ENCODE measurements around the gene LRP1B.

LRP1B gene

DNA sequence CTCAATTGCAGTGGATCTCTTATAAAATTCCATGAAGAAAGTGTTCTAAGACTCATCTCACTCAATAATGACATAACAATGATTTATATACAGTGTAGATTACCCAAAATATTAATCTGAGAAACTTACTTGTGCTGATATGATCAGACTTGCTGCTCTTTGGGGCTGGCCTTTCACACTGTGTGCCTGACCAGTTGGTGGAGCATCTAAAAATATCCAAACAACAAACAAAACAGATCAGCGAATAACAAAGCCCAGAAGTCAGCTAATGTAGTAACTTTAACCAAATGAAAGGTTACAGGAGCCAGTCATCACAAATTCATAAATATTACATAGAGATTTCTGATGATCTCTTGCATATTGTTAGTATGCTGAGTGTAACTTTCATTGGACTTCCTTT, 1883.9 kb downstream of the LRP1B start:
- no peak overlapping the region for H3K4me3 ChIP-seq (ENCODE audit: low read length)
- TF ChIP-seq, protein P1, sequence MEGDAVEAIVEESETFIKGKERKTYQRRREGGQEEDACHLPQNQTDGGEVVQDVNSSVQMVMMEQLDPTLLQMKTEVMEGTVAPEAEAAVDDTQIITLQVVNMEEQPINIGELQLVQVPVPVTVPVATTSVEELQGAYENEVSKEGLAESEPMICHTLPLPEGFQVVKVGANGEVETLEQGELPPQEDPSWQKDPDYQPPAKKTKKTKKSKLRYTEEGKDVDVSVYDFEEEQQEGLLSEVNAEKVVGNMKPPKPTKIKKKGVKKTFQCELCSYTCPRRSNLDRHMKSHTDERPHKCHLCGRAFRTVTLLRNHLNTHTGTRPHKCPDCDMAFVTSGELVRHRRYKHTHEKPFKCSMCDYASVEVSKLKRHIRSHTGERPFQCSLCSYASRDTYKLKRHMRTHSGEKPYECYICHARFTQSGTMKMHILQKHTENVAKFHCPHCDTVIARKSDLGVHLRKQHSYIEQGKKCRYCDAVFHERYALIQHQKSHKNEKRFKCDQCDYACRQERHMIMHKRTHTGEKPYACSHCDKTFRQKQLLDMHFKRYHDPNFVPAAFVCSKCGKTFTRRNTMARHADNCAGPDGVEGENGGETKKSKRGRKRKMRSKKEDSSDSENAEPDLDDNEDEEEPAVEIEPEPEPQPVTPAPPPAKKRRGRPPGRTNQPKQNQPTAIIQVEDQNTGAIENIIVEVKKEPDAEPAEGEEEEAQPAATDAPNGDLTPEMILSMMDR (conservative IDR thresholded peaks at IDR 0.05; ENCODE audit: low read depth, low read length) = no peak
- DNase-seq (ENCODE audit: low read depth) = no peak

DNA sequence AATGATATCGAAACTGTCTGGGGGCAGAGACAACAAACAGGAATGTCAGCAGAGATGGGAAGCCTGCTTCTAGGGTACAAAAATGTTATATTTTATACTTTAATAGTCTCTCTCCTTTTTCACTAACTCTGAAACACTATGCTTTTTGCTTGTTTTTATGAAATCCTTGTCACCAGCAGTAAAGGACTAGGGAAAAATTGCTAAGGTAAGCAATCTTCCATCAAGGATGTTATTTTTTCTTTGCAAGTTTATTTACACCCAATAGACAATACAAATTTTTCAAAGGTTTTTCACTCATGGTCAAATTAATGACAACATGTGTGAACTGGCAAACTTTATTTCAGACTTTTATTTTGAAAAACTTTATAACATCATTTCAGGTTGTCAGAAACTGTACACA, 1884.8 kb downstream of the LRP1B start:
- DNase-seq (ENCODE audit: low read depth) = no peak
- H3K4me3 ChIP-seq (ENCODE audit: low read length) = no peak overlapping the region
- TF ChIP-seq, protein P1 (conservative IDR thresholded peaks at IDR 0.05; ENCODE audit: low read depth, low read length) = no peak

DNA sequence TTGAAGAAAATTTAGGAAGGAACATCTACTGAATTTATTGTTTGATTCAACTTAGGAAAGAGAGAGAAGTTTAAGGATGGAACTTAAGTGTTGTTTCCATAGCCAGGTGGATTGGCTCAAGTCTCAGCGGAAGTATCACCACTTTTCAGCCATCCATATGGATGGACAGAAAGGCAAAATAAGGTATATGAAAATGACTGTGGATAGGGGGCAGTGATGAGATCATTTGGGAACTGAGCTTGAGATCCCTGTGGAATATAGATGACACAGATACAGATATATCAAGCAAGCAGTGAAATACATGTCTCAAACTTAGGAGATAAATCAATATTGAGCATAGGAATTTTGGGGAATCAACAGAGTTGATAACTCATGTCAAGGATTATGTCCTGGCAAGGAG, 1887.9 kb downstream of the LRP1B start:
- DNase-seq (ENCODE audit: low read depth) = no peak
- TF ChIP-seq, protein P1 (conservative IDR thresholded peaks at IDR 0.05; ENCODE audit: low read depth, low read length) = no peak
- H3K4me3 ChIP-seq (ENCODE audit: low read length) = no peak overlapping the region

DNA sequence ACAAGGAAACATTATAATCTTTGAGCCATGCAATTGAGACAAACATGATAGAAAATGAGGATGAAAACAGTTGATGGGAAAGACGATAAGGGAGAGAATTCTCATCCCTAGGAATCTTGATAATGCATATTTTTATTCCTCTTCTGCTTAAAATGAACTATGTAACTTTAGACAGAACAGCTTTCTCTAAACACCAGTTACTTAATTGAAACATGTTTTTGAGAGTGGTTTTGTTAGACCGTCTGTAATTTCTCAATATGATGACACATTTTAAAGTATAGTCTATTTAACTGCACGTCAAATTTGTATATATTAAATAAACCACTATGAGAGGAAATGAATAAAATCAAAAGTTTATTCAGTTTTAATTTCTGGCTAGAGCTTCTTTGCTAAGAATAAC, 1896.7 kb downstream of the LRP1B start:
- no peak overlapping the region for H3K4me3 ChIP-seq (ENCODE audit: low read length)
- no peak for DNase-seq (ENCODE audit: low read depth)
- TF ChIP-seq, protein P1 (conservative IDR thresholded peaks at IDR 0.05; ENCODE audit: low read depth, low read length) = no peak

DNA sequence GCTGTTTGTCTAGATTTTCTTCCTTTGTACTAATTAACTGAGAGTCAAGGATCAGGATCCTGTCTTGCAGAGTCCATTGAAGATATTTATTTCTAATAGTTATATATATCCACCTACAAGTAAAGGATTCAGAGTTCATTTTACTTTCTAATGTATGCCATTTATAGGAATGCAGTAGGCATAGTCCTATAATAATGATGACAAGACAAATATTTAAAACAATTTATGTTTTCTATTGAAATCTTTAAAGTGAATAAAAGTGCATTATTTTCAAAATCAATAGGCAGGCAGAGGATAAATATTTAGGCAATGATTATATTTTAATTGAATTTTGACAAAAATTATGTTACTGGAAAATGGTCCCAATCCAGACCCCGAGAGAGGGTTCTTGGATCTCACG, 1919.9 kb downstream of the LRP1B start:
- TF ChIP-seq, protein P1 (conservative IDR thresholded peaks at IDR 0.05; ENCODE audit: low read depth, low read length) = no peak
- no peak overlapping the region for H3K4me3 ChIP-seq (ENCODE audit: low read length)
- DNase-seq (ENCODE audit: low read depth) = no peak

DNA sequence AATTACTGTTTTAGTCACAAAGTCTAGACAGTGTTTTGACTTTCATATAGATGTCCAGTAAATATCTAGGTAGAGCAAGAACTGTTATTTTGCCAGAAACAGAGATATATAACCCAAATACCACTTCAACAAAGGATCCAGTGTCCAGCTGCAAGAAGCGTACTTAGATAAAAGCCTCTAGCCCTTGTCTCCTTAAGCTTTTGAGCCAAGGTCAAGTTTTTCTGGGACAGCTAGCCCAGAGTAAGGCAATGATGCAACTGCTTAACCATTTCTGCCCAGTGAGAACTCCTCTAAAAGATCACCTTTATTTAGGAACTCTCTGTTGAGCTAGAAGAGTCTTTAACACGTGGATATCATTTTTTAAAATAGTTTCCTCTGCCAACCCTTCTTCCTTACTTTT, 1925.7 kb downstream of the LRP1B start:
- TF ChIP-seq, protein P1 (conservative IDR thresholded peaks at IDR 0.05; ENCODE audit: low read depth, low read length) = no peak
- no peak overlapping the region for H3K4me3 ChIP-seq (ENCODE audit: low read length)
- no peak for DNase-seq (ENCODE audit: low read depth)

DNA sequence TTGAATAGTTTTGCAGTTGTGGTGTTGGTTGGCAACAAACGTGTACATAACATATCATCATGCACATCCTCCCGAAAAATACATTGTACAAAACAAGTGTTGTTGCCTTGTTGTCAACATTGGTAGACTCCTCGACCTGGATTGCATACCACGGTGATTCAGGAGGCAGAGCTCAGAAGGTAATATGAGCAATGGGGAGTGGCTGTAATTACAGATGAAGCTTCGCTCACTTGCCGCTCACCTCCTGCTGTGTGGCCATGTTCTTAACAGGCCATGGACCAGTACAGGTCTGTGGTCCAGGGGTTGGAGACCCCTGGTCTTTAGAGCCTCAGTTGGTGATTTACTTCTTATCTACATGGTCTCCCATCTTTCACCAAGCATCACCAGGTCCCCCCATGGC, 1927.5 kb downstream of the LRP1B start:
- DNase-seq (ENCODE audit: low read depth) = no peak
- TF ChIP-seq, protein P1 (conservative IDR thresholded peaks at IDR 0.05; ENCODE audit: low read depth, low read length) = no peak
- H3K4me3 ChIP-seq (ENCODE audit: low read length) = no peak overlapping the region
